GM23338 (cell line): ENCODE data around the gene ATP8A2. TPM values are rescaled to one million over a fixed set of nuclear protein-coding genes. Genes with fewer than 3 reads are reported as not detected.

Experiments used
- ATAC-seq: fragments of 200-7000 bp; cut with Tn5 transposase; 3 replicates; pipeline ENCODE4 v1.9.1; 2020
- DNase-seq: peaks from one replicate; pipeline ENCODE4 v3.0.0-alpha.2; 2015; ENCODE audit warnings: low spot score
- H2AFZ ChIP-seq: fragments of 200-600 bp; sonication (generic); 2 replicates; pipeline ENCODE4 v1.8.0; 2016; ENCODE audit warnings: antibody characterized with exemption, mild to moderate bottlenecking, moderate library complexity
- H3F3A ChIP-seq: fragments of 200-600 bp; sonication (generic); replicated peaks from 2 replicates; pipeline ENCODE4 v1.8.0; 2017; ENCODE audit warnings: antibody characterized with exemption, mixed run types, low read depth
- H3K27ac ChIP-seq: fragments of 200-600 bp; sonication (generic); 2 replicates; pipeline ENCODE4 v1.6.1; 2016; ENCODE audit warnings: low read depth
- H3K27me3 ChIP-seq: fragments of 200-600 bp; sonication (generic); 2 replicates; pipeline ENCODE4 v1.8.0; 2016; ENCODE audit warnings: mild to moderate bottlenecking, mixed run types, moderate library complexity; ENCODE audit not compliant: insufficient read depth
- H3K36me3 ChIP-seq: fragments of 200-600 bp; sonication (generic); 2 replicates; pipeline ENCODE4 v1.8.0; 2016; ENCODE audit warnings: mild to moderate bottlenecking; ENCODE audit not compliant: insufficient read depth
- H3K4me1 ChIP-seq: fragments of 200-600 bp; sonication (generic); 2 replicates; pipeline ENCODE4 v1.8.0; 2016; ENCODE audit warnings: mild to moderate bottlenecking, moderate library complexity; ENCODE audit not compliant: insufficient read depth
- H3K4me2 ChIP-seq: fragments of 200-600 bp; sonication (generic); 2 replicates; pipeline ENCODE4 v1.7.1; 2017; ENCODE audit warnings: mixed run types
- H3K4me3 ChIP-seq: fragments of 200-600 bp; sonication (generic); 2 replicates; pipeline ENCODE4 v1.6.1; 2016; ENCODE audit warnings: mixed run types
- H3K79me2 ChIP-seq: fragments of 200-600 bp; sonication (generic); replicated peaks from 2 replicates; pipeline ENCODE4 v1.8.0; 2017; ENCODE audit warnings: mild to moderate bottlenecking; ENCODE audit not compliant: insufficient read depth
- H3K9me2 ChIP-seq: fragments of 200-600 bp; sonication (generic); 2 replicates; pipeline ENCODE4 v1.8.0; 2017; ENCODE audit not compliant: insufficient read depth
- H4K20me1 ChIP-seq: fragments of 200-600 bp; sonication (generic); replicated peaks from 2 replicates; pipeline ENCODE4 v1.8.0; 2017; ENCODE audit warnings: mild to moderate bottlenecking; ENCODE audit not compliant: insufficient read depth
- H3K27ac Mint-ChIP-seq: 2 replicates; pipeline ENCODE4 v1.8.0; 2020; ENCODE audit warnings: inconsistent platforms, mild to moderate bottlenecking, moderate library complexity, mixed read lengths
- H3K27me3 Mint-ChIP-seq: 3 replicates; pipeline ENCODE4 v1.8.0; 2022; ENCODE audit warnings: low read depth, mild to moderate bottlenecking, moderate library complexity, mixed read lengths, inconsistent platforms; ENCODE audit not compliant: insufficient read depth, poor library complexity
- H3K36me3 Mint-ChIP-seq: 3 replicates; pipeline ENCODE4 v1.8.0; 2021; ENCODE audit warnings: low read depth, mild to moderate bottlenecking, inconsistent platforms, moderate library complexity, mixed read lengths
- H3K4me1 Mint-ChIP-seq: 3 replicates; pipeline ENCODE4 v1.8.0; 2020; ENCODE audit warnings: mild to moderate bottlenecking, inconsistent platforms, mixed read lengths
- H3K4me3 Mint-ChIP-seq: 3 replicates; pipeline ENCODE4 v1.8.0; 2021; ENCODE audit warnings: moderate library complexity, mild to moderate bottlenecking, inconsistent platforms, mixed read lengths
- H3K9me3 Mint-ChIP-seq: 3 replicates; pipeline ENCODE4 v1.8.0; 2020; ENCODE audit warnings: moderate library complexity, mild to moderate bottlenecking, inconsistent platforms, mixed read lengths
- ZNF462 ChIP-seq: fragments of 250-450 bp; sonication (Bioruptor Pico); IDR thresholded peaks from 2 replicates; pipeline ENCODE4 v1.5.0; 2020; ENCODE audit warnings: mild to moderate bottlenecking, moderate library complexity
- polyA plus RNA-seq: library from polyadenylated mRNA; unstranded; fragments of >200 nt; fragmentation: Nextera tagmentation; extraction: Ambion mirVana; gene quantifications from 2 replicates; pipeline ENCODE4 v1.2.1, GENCODE V29; 2016
- total RNA-seq: library from RNA; depleted of rRNA; stranded (reverse); fragments of >200 nt; shearing (Covaris generic); gene quantifications from 2 replicates; pipeline ENCODE4 v1.2.3, GENCODE V29; 2014
- TF ChIP-seq, protein P1 (sequence below): IDR thresholded peaks from one replicate; pipeline ENCODE4 v1.6.1; 2018; ENCODE audit warnings: antibody characterized with exemption; ENCODE audit not compliant: unreplicated experiment
- TF ChIP-seq, protein P2 (sequence below), 2 experiments: fragments of 200-600 bp in 1 of 2; sonication (generic) in 1 of 2; conservative IDR thresholded peaks; 2 replicates each; pipeline versions ENCODE4 v1.5.1 to v1.6.1; 2016 to 2017; ENCODE audit warnings: antibody characterized with exemption in 2 of 2, low read depth in 2 of 2, mild to moderate bottlenecking in 2 of 2, moderate library complexity in 1 of 2

Gene ATP8A2
- total and polyA plus RNA-seq, 2 experiments from 2014 or later = 5.7 to 8.8 TPM

DNA sequence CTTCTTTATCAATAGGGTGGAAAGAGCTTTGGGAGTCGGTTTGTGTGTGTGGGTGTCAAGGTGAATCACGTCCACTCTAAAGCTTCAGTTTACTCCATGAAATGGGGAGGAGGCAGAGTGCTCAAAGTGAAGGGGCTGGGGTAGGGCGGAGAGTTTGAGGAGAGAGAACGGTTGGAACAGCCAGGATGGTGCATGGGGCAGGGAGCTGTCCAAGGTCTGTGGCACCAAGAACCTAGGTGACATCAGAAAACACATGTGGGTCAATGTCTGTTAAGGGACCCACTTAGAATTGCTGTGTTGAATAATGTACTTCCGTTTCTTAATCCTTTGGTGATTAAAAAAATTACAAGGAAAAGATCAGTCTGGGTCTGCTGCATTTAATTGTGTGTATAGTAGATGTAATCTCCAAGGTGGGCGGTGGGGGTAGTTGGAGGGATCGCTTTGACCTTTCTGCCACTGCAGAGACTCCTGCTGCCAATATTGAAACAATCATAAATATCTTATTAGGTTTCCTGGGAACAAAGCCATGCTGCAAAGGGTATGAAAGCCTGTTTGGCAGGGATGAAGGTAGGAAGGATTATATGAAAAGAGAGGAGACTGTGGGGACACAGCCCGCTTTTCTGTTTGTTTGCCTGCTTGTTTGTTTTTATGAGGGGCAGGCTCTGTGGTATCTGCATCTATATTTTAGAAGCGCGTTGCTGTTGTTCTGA, 122.3 kb downstream of the ATP8A2 start:
- Mint-ChIP-seq H3K27me3 (peaks cover 3% of the 10 kb centered on the region), H3K4me3 (no peak overlapping the region), H3K27ac (no peak overlapping the region), H3K36me3 (no peaks in the 10 kb centered on the region), H3K9me3 (no peaks in the 10 kb centered on the region), H3K4me1 (peaks cover 27% of the 10 kb centered on the region)
- Histone ChIP-seq H4K20me1 (no peaks in the 10 kb centered on the region), H3K79me2 (no peaks in the 10 kb centered on the region), H3K36me3 (no peaks in the 10 kb centered on the region), H2AFZ (no peak overlapping the region), H3K9me2 (no peaks in the 10 kb centered on the region), H3K27ac (no peak overlapping the region), H3F3A (no peaks in the 10 kb centered on the region), H3K4me3 (no peak overlapping the region), H3K4me1 (no peaks in the 10 kb centered on the region), H3K27me3 (no peaks in the 10 kb centered on the region), H3K4me2 (no peak overlapping the region)
- no peak for TF ChIP-seq ZNF462 (CRISPR knock-in tag)
- TF ChIP-seq, protein P1, sequence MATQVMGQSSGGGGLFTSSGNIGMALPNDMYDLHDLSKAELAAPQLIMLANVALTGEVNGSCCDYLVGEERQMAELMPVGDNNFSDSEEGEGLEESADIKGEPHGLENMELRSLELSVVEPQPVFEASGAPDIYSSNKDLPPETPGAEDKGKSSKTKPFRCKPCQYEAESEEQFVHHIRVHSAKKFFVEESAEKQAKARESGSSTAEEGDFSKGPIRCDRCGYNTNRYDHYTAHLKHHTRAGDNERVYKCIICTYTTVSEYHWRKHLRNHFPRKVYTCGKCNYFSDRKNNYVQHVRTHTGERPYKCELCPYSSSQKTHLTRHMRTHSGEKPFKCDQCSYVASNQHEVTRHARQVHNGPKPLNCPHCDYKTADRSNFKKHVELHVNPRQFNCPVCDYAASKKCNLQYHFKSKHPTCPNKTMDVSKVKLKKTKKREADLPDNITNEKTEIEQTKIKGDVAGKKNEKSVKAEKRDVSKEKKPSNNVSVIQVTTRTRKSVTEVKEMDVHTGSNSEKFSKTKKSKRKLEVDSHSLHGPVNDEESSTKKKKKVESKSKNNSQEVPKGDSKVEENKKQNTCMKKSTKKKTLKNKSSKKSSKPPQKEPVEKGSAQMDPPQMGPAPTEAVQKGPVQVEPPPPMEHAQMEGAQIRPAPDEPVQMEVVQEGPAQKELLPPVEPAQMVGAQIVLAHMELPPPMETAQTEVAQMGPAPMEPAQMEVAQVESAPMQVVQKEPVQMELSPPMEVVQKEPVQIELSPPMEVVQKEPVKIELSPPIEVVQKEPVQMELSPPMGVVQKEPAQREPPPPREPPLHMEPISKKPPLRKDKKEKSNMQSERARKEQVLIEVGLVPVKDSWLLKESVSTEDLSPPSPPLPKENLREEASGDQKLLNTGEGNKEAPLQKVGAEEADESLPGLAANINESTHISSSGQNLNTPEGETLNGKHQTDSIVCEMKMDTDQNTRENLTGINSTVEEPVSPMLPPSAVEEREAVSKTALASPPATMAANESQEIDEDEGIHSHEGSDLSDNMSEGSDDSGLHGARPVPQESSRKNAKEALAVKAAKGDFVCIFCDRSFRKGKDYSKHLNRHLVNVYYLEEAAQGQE = peak; percentile 84
- TF ChIP-seq, protein P2, sequence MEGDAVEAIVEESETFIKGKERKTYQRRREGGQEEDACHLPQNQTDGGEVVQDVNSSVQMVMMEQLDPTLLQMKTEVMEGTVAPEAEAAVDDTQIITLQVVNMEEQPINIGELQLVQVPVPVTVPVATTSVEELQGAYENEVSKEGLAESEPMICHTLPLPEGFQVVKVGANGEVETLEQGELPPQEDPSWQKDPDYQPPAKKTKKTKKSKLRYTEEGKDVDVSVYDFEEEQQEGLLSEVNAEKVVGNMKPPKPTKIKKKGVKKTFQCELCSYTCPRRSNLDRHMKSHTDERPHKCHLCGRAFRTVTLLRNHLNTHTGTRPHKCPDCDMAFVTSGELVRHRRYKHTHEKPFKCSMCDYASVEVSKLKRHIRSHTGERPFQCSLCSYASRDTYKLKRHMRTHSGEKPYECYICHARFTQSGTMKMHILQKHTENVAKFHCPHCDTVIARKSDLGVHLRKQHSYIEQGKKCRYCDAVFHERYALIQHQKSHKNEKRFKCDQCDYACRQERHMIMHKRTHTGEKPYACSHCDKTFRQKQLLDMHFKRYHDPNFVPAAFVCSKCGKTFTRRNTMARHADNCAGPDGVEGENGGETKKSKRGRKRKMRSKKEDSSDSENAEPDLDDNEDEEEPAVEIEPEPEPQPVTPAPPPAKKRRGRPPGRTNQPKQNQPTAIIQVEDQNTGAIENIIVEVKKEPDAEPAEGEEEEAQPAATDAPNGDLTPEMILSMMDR (conservative IDR thresholded peaks at IDR 0.05; ENCODE audit: low read depth in 2 of 2) = no peak
- ATAC-seq = peak; percentile 82
- DNase-seq = peak; percentile 48
